ENCODE results near the gene LRRC30.

GRCh38 chr18:7206217-7206616 is 24.7 kb upstream of the LRRC30 start:
- no peak for TF ChIP-seq MXI1 (IDR thresholded peaks at IDR 0.05; ENCODE audit: borderline replicate concordance, low read depth, low read length)
- no peak for TF ChIP-seq NFE2L2 (IDR thresholded peaks at IDR 0.05; ENCODE audit: low read depth, low read length)
- TF ChIP-seq ELK1 (IDR thresholded peaks at IDR 0.05; ENCODE audit: borderline replicate concordance, low read depth, low read length), result no peak
- TF ChIP-seq POLR2A (IDR thresholded peaks at IDR 0.05; ENCODE audit: low read depth, low read length), result no peak
- TF ChIP-seq CTCF (conservative IDR thresholded peaks at IDR 0.05; ENCODE audit: low read depth, low read length), result no peak
- no peak for TF ChIP-seq MAFK (IDR thresholded peaks at IDR 0.05; ENCODE audit: low read depth, low read length)
- TF ChIP-seq RCOR1 (IDR thresholded peaks at IDR 0.05; ENCODE audit: insufficient replicate concordance, low read length), result no peak
- TF ChIP-seq USF2 (IDR thresholded peaks at IDR 0.05; ENCODE audit: low read depth, low read length), result no peak
- no peak for TF ChIP-seq CEBPB (IDR thresholded peaks at IDR 0.05; ENCODE audit: low read depth, low read length)
- no peak for TF ChIP-seq RAD21 (IDR thresholded peaks at IDR 0.05; ENCODE audit: low read length)
- TF ChIP-seq SMC3 (IDR thresholded peaks at IDR 0.05; ENCODE audit: low read depth, low read length), result no peak

Data from IMR-90 (cell line).